GM18498 (cell line): ENCODE data around the gene MSL3.
A peak's percentile ranks its signal among the peaks of the same experiment; 100 is the strongest.

Experiments used
- ATAC-seq: cut with Tn5 transposase; IDR thresholded peaks from one replicate; pipeline ENCODE4 v1.9.1; 2021; ENCODE audit warnings: mild to moderate bottlenecking, moderate library complexity; ENCODE audit not compliant: unreplicated experiment

Gene MSL3

DNA sequence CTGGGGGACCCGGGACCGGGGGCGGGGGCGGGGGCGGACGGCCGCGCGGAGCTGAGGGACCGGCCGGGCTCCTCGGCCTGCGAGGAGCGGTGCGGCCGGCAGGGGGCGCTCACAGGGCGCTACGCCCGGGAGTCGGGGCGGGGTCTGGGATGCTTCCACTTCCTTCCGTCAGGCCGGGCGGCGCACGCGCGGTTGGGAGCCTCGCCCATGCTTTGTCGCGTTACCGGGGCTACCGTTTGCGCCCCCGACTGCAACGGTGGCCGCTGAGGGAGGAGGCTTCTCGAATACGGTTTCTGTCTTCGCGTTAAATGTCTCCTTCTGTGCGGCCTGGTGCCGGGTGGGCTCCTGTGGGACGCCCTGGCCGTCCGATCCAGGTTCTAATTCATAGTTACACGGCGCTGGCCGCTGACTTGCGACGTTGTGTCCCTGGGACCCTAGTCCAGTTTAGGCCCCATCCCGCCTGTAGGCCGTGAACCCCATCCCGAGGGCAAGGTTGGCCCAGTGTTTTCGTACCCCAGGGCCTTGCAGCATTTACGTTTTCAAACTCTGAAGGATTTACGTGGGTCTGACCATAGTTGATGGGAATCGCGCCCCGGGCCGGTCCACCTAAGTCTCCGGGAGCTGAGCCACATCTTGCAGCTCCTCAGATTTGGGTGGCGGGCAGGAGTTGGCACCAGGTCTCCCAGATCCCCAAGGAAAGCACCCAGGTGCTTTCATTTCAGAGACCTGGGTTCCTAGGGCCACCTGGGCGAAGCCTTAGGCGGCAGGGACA lies 549 bp downstream of the MSL3 start:
- ATAC-seq: peak; percentile 46

DNA sequence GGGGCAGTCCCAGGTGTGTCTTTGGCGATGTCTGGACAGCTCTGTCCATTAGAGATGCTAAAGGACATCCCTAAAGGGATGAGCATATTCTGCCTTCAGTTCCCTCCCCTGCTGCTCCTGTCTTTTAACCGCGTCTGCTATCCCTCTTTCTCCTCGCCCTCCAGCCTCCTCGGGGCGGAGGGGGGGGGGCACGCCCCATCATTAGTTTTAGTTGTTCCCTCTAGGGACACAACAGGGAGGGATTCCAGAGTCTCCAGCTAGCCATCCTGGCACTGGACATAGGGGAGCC lies 1.1 kb downstream of the MSL3 start:
- no peak for ATAC-seq

DNA sequence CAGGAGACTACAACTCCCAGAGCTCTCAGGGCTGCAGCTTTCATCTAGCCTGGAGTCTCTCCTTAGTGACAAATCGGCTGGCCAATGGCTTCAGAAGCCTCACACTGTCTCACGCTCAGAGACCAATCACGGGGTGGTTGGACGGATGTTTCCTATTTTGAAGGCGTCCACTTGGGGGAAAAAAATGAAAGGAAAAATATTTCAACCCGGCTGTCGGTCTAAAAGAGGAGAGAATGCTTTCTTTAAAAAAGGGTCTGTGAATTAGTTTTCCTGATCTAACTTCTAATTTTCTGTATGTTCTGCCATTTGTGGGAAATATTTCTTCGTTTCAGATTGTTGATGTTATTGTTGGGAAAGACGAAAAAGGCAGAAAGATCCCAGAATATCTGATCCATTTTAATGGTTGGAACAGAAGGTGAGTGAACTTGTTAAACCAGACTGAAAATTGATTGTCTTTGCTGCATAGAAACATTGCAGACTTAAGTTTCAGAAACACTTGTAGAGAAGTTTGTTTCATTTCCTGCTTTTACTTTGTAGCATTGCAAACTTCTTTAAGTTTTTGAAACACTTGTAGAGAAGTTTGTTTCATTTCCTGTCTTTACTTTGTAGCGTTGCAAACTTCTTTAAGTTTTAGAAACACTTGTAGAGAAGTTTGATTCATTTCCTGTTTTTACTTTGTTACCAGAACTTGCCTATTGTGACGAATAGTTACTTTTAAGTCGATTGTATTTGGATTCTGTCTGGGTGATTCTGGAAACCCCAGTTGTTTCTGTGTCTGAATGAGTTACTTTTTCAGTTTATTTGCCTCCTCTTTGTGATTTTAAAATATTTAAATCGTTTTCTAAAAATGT lies 1.6 kb downstream of the MSL3 start:
- peak; percentile 72 for ATAC-seq

DNA sequence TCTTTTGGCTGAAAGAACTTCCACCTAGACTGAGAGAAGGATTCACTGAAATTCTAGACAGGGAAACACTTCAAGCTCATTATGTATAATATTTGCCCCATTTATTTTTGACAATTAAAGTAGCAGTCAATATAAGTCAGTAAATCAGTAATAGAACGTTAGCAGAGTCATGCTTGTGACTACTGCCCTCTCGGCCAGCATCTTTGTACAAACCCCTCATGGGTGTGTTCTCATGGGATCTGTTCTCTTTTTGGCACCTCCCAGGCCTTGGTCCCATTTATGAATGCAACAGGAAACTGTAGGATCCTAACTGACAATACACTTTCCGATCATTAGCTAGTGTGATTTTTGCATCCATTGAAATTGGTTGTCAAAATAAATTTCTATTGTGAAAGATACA lies 2.9 kb downstream of the MSL3 start:
- no peak for ATAC-seq

DNA sequence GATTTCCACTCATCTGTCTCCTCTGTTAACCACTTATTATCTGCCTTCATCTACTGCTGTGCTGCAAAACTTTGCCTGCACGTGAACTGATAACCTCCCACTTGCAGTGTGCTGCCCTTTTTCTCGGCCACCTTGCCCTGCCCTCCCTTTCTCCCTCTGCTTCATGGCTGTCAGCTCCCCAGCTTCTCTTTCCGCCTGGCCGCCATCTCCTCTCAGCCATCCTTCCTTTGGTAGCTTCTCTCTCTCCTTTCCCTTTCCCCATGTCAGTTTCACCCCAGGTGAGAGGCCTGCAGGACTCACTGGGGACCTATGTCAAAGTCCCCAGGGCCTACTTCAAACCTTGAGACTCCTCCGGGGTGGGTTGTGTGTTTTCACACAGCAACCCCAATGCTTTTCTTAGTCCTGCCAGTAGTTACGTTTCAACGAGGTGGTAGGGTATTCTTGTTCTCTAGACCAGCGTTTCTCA lies 6.6 kb downstream of the MSL3 start:
- ATAC-seq: no peak

DNA sequence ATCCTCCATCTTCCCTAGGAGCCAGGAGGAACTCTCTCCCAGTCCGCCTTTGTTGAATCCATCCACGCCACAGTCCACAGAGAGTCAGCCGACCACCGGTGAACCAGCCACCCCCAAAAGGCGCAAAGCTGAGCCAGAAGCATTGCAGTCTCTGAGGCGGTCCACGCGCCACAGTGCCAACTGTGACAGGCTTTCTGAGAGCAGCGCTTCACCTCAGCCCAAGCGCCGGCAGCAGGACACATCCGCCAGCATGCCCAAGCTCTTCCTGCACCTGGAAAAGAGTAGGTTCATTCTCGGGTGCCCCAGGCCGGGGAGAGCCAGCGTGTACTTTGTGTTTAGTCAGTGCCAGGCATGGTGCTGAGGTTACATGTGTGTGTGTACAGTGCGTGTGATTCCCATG lies 7.4 kb downstream of the MSL3 start:
- no peak for ATAC-seq

DNA sequence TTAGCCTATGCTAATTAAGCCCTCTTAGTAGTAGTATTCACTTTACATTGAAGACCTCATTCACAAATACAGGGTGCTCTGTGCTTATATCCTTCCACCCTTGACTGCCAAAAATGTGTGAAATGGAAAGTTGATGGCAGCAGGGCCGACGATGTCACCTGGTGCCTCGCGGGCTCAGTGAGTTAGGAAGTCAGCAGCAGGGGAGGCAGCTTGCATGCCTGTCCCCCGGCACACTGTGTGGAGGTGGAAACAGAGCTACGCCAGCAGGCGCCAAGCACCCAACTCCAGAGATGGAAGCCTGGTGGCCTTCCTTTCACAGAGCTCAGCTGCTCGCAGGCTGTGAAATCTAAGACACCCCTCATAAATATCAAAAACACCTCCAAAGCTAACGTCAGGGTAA lies 8.4 kb downstream of the MSL3 start:
- ATAC-seq: no peak

DNA sequence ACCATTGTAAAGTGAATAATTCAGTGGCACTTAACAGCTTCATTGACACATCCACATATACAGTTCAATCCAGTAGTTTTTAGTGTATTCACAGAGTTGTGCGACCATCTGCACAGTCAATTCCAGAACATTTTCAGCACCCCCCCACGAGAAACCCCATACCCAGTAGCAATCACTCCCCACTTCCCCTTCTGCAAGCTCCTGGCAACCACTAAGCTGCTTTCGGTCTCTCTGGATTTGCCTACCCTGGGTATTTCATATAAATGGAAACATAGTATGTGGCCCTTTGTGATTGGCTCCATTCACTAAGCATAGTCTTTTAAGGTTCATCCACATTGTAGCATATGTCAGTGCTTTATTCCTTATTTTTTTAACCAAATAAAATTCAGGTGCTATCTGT lies 10.0 kb downstream of the MSL3 start:
- peak; percentile 62 for ATAC-seq

DNA sequence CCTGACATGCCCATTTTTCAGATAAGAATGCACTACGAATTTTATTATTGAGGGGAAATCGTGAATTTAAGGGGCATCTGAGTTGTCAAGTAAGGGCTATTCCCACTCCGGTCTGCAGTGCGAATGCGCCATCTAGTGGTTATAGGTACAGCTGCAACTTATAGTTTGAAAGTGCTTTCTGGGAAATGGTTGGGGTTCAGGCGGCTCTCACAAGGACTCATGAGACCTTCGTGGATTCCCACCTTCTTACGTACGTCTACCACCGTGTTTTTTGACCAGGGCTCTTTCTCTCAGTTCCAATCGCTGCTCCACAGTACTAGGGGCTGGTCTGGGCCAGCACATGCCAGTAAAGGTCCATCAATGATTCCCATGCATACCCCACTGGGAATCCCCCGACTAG lies 12.3 kb downstream of the MSL3 start:
- ATAC-seq: peak; percentile 37

DNA sequence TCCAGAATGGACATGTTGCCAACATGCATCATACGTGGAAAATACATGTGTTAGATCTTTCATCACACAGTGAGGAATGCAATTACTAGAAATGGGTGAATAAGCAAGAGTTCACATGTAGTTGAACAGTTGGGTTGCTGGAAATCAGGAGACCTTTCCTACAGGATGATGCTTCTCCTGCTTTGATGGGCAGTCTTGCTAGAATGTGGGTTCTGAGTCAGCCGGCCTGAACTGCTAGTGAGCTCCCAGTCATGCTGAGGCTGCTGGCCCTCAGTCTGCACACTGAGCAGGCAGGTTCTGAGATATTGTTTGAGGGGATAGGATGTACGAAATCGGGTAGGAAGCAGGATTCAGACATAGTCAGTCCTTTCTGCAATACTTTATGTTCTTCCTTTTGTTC lies 20.2 kb downstream of the MSL3 start:
- no peak for ATAC-seq

DNA sequence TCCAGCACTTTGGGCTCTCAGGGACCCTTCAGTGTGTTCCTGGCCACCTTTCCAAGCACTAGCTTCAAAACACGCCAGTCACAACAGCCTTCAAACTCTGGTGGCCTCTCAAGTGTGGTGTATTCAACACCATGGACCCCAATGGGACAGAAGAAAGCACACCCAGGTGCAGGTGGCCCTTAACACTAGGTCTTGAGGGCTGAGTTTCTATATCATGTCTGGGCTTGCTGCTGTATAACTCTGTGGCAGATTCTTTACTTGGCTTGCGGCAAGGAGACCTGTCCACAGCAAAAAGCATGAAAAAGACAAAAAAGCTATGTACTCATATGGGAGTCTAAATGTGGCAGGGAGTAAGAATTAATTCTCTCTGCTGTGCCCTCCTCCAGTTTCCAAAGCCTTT lies 23.1 kb downstream of the MSL3 start:
- no peak for ATAC-seq

DNA sequence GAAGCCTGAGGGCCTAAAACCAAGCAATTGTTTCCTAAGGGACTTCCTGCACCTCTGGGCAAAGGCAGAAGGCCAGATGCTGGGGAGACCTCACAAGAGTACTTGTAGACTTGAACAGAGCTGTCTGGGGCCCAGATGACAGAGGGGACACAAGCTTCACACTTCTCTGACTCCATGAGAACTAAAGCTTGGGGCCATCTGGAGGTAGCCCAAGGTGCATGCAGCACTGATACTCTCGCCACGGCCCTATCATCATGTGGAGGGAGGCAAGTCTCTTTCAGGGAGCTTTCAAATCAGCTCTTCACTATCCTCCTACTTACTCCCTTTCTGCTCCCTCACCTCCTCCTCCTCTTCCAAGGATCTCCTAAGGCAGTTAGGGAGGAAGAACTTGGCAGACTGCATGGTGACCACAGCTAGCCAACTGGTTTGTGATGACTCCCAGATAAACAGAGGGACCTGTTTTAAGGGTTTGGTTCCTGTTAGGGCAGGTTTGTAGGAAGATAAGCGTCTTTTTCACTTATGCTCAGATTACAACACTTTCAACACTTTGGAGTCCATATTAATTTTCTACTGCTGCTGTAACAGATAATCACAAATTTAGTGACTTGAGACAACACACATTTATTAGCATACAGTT lies 23.8 kb downstream of the MSL3 start:
- no peak for ATAC-seq

DNA sequence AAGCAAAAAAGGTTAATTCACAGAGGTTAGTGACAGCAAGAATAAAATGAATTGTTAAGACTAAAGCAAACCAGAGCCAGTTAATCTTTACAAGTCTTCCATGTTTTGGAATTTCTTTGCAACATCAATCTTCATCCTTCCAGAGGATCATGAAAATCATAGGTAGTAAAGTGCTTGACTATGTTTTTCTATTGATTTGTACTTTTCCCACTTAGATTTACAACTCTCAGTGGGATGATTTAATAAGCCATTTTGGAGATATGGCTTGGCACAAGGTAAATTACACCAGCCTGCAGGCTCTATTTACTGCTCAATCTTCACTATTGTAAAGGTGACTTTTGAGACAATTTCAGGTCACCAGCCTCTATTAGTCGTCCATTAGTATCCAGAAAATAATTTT lies 26.5 kb downstream of the MSL3 start:
- ATAC-seq: no peak

DNA sequence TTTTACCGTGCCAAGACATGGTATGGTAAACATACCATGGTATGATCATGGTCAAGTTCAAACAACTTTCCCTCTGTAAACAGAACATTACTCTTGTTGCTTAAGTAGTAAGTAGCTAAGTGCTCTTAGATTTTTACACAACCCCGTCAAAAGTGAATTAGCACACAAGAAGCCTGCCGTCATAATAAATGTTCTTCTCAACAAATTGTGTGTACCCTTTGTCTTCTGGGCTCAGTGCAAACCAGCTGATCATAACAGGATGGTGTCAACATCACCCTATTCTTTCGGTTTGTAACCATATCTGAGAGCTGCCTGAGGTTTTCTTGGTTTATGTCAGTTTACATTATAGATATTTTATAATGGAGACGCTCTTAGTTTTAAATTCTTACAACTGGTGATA lies 28.8 kb downstream of the MSL3 start:
- ATAC-seq: no peak

DNA sequence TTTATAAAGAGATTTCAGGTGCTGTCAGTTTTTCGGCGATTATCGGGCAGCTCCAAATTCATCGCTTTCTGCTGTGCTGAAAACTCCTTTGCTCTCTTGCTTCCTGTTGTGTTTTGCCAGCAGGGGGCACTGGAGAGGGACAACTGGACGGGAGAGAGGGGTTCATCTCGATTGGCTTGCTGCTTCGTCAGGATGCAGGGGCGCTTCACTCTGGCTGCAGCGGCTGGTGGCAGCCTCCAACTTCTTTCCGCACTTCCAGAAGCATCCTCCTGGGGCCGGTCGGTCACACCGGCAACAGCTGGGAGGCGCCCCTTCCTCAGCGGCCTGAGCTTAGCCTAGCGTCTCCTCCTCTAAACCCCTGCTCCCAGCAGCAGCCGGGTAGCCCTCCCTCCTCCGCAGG lies 29.5 kb downstream of the MSL3 start:
- ATAC-seq: peak; percentile 45

DNA sequence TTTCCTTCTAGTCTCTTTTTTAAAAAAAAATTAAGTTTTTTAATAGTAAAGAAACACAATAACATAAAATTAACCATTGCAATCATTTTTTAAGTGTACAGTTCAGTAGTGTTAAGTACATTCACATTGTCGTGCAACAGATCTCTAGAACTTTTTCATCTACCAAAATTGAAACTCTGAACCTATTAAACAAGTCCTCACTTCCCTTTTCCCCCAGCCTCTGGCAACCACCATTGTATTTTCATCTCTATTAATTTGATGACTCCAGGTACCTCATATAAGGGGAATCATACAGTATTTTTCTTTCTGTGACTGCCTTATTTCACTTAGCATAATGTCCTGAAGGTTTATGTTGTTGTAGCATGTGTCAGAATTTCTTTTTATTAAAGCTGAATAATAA lies 31.8 kb downstream of the MSL3 start:
- peak; percentile 38 for ATAC-seq

DNA sequence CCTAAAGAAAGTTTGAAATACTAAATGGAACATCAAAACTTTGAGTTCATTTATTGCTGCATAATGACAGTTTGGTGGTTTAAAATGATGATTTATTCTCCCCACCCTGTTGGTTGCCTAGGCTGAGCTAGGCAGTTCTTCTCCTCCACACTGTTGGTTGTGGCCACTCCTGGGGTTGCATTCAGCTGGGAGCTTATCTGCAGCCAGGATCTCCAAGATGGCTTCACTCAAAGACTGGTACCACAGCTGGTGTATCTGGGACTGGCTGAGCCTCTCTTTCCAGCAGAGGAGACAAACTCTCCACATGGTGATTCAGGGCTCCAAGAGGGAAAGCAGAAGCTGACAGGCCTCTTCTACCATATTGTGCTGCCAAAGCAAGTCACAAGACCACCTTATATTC lies 33.1 kb downstream of the MSL3 start:
- no peak for ATAC-seq

DNA sequence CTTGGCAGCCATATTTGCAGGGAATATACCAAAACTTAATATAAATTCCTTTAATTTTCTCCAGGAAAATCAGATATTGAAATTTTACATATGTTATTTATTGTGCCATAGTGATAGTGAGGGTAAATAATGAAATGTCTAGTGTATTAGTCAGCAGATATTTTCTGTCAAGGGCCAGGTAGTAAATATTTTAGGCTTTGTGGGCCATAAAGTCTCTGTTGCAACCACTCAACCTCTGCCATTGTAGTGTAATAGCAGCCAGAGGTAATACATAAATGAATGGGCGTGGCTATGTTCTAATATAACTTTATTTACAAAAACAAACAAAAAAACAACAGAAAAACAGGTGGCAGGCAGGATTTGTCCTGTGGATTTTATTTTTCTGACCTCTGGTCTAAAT lies 33.5 kb downstream of the MSL3 start:
- no peak for ATAC-seq

DNA sequence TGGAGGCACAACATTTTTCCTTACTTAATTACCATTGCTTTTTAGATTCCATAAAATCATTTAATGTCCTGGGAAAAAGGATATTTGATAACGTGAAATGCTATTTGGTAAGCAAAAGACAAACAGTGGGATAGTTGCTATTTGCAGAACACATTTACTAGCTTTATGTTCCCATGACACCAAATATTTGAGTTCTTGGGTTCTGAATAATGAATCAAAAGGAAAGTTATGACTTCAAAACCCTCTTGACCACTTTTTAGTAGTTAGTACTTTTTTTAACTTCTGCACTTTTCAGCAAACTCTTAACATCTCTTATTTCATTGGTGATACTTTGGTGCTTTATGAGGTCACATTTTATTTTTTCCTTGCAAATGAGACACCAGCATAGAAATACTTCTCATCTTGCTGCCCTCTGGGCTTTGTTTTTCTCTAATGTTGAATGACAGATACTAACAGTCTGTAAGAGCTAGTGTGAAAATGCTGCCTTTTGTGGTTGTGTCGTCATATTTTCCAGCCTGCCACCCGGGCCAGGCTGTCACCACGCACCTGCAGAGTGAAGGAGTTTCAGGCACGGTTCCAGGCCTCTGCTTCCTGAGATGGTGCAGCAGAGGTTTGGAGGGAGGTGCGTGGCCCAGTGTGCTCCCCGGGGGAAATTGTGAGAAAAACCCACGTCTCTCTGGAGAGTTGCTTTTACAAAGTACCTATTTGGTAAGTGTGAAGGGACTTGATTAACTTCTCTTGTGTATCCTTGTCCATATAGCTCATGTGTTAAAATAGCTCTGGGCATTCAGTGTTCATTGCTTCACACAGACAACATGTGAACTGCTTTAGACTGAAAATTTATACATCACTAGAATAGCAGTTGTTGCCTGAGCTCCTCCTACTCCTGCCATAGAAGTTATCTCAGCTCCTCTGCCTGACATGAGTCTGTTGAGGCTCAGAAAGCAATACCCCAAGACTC lies 34.7 kb downstream of the MSL3 start:
- ATAC-seq: peak; percentile 86

DNA sequence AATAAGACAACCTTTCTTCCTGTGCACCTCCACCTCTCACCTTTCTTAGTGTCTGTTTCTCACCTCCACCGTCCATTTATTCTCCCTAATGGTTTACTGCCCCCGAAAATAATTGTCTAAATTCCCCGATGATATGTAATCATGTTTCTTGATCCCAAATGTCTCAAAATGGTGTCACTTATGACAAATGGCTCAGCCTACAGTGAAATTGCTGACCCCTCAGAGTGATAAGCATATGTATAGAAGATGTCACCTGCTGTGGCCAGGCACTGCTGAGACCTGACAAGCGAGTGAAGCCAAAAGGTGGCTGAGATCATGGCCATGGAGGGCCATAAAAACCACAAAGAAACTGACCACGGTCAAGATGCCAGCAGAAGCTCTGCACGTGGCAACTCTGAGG lies 35.7 kb downstream of the MSL3 start:
- ATAC-seq: no peak

DNA sequence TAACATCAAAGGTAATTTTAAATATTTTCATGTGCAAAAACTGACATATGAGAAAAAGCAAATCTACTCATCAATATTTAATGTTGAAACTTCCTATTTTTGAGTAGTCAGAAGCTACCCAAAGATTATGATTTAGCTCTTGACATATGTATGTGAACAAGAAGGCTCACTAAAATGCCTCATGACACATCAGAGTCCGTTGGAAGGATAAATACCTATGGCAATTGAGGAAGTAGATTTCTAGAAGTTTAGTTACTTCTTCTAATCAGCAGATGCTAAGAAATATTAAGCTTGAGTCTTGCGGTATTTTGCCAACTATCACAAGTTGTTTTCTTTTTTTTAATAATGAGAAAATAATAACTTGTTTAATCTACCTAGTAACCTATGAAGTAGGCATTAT lies 55.3 kb downstream of the MSL3 start:
- no peak for ATAC-seq
